Activated T-helper 1 cell treated with anti-CD3 and anti-CD28 coated beads, Interleukin-12 subunit alpha, Interleukin-12 subunit beta, Interleukin-2, Interleukin-4 antibody, amounts not matched to agents 30 ng/mL and 10 ng/mL and 1 ng/mL, durations not matched to agents 14 hours and 24 hours and 36 hours (primary cell): ENCODE data around the gene ABCG4. TPM values are rescaled to one million over a fixed set of nuclear protein-coding genes. Genes with fewer than 3 reads are reported as not detected.
"Not testable (repeated sequence)": the region's sequence is repeated elsewhere in the genome, so short reads cannot be mapped to it uniquely, and the experiment has no call there.

Source experiments
- DNase-seq: peaks from one replicate; pipeline ENCODE4 v3.0.0; 2021; ENCODE audit warnings: low spot score
- H3K27ac Mint-ChIP-seq: one replicate; pipeline ENCODE4 v1.8.0; 2021; ENCODE audit warnings: mild to moderate bottlenecking, mixed read lengths
- H3K27me3 Mint-ChIP-seq: one replicate; pipeline ENCODE4 v1.8.0; 2022; ENCODE audit warnings: mild to moderate bottlenecking, moderate library complexity, mixed read lengths; ENCODE audit not compliant: insufficient read depth
- H3K36me3 Mint-ChIP-seq: one replicate; pipeline ENCODE4 v1.8.0; 2021; ENCODE audit warnings: low read depth, mixed read lengths
- H3K4me1 Mint-ChIP-seq: one replicate; pipeline ENCODE4 v1.8.0; 2021; ENCODE audit warnings: low read depth, mixed read lengths
- H3K4me3 Mint-ChIP-seq: one replicate; pipeline ENCODE4 v1.8.0; 2021; ENCODE audit warnings: mild to moderate bottlenecking, moderate library complexity, mixed read lengths
- H3K9me3 Mint-ChIP-seq: one replicate; pipeline ENCODE4 v1.8.0; 2021; ENCODE audit warnings: mixed read lengths
- intact Hi-C: fragments of 100-400 bp; cut with micrococcal nuclease; formaldehyde crosslinking; loops from one replicate; pipeline ENCODE4 v1.15.1; 2024
- total RNA-seq: library from RNA; stranded (reverse); gene quantifications from 2 replicates; pipeline ENCODE4 v1.2.3, GENCODE V29; 2022

The ABCG4 gene
- total RNA-seq, 1 donor from 2014 or later: not detected

GRCh38 chr11:119195680-119196079 lies 46.8 kb downstream of the ABCG4 start:
- no peak overlapping the region for H3K4me3 Mint-ChIP-seq
- no peak overlapping the region for H3K27ac Mint-ChIP-seq
- H3K4me1 Mint-ChIP-seq: peaks cover 9% of the 10 kb centered on the region
- intact Hi-C loops: loop anchor here (2.0 to 5.0 kb wide), 4 partner anchors 89 to 288 kb away; partner anchors contain the start of gene HYOU1
- no peaks in the 10 kb centered on the region for H3K9me3 Mint-ChIP-seq
- peaks cover 3% of the 10 kb centered on the region for H3K27me3 Mint-ChIP-seq
- no peaks in the 10 kb centered on the region for H3K36me3 Mint-ChIP-seq
- no peak for DNase-seq

- H3K36me3 Mint-ChIP-seq: no peaks in the 10 kb centered on the region
- no peaks in the 10 kb centered on the region for H3K9me3 Mint-ChIP-seq
- intact Hi-C loops: loop anchor here (1.0 to 5.0 kb wide), 10 partner anchors 29 to 290 kb away; partner anchors contain the start of genes HINFP, HYOU1, NLRX1 and VPS11
- no peak overlapping the region for H3K27ac Mint-ChIP-seq
- H3K4me3 Mint-ChIP-seq: no peak overlapping the region
- H3K4me1 Mint-ChIP-seq: peaks cover 9% of the 10 kb centered on the region
- peak; percentile 60 for DNase-seq
- peaks cover 3% of the 10 kb centered on the region for H3K27me3 Mint-ChIP-seq
Observed at GRCh38 chr11:119196833-119197483, 48.1 kb downstream of the ABCG4 start.

- intact Hi-C loops: loop anchor here (5.0 kb wide), 1 partner anchor 292 kb away; no protein-coding TSS in a partner anchor
- Mint-ChIP-seq H3K9me3 (no peaks in the 10 kb centered on the region), H3K36me3 (no peaks in the 10 kb centered on the region), H3K4me1 (peaks cover 9% of the 10 kb centered on the region), H3K27ac (no peak overlapping the region), H3K4me3 (no peak overlapping the region), H3K27me3 (peaks cover under 1% of the 10 kb centered on the region)
- no peak for DNase-seq
Observed at GRCh38 chr11:119198925-119199324, 50.1 kb downstream of the ABCG4 start.

- H3K9me3 Mint-ChIP-seq, DNase-seq, H3K36me3 Mint-ChIP-seq, intact Hi-C loops, H3K27me3 Mint-ChIP-seq, H3K27ac Mint-ChIP-seq, H3K4me3 Mint-ChIP-seq: not testable (repeated sequence)
- peaks cover 20% of the 10 kb centered on the region for H3K4me1 Mint-ChIP-seq
Observed at GRCh38 chr11:119201236-119201635, 52.4 kb downstream of the ABCG4 start.

- Mint-ChIP-seq H3K27ac (no peak overlapping the region), H3K27me3 (no peaks in the 10 kb centered on the region), H3K36me3 (no peaks in the 10 kb centered on the region), H3K4me1 (peaks cover 13% of the 10 kb centered on the region), H3K4me3 (no peak overlapping the region), H3K9me3 (no peaks in the 10 kb centered on the region)
- intact Hi-C loops: no loop called here
- no peak for DNase-seq
Observed at GRCh38 chr11:119202554-119202953, 53.7 kb downstream of the ABCG4 start.

- Mint-ChIP-seq H3K4me3 (peak overlapping the region; percentile 37), H3K27me3 (no peaks in the 10 kb centered on the region), H3K27ac (peak overlapping the region; percentile 52), H3K4me1 (peaks cover 21% of the 10 kb centered on the region), H3K36me3 (no peaks in the 10 kb centered on the region), H3K9me3 (no peaks in the 10 kb centered on the region)
- intact Hi-C loops: loop anchor here (2.0 kb wide), 1 partner anchor 137 kb away; the partner anchor contains the start of gene VPS11
- no peak for DNase-seq
Observed at GRCh38 chr11:119204066-119204465, 55.2 kb downstream of the ABCG4 start.

- H3K4me3 Mint-ChIP-seq: peak overlapping the region; percentile 73
- H3K4me1 Mint-ChIP-seq: peaks cover 28% of the 10 kb centered on the region
- no peaks in the 10 kb centered on the region for H3K27me3 Mint-ChIP-seq
Observed at GRCh38 chr11:119205080-119205479, 56.2 kb downstream of the ABCG4 start.

GRCh38 chr11:119205574-119206510 lies 57.0 kb downstream of the ABCG4 start, which contains the start of gene CBL:
Gene CBL (plus strand): TSS chr11:119206339. CDS start chr11:119206418, 79 bp downstream.
- no peaks in the 10 kb centered on the region for H3K27me3 Mint-ChIP-seq

More at GRCh38 chr11:119205080-119205479, 56.2 kb downstream of the ABCG4 start:
- H3K36me3 Mint-ChIP-seq: no peaks in the 10 kb centered on the region
- intact Hi-C loops: loop anchor here (1.0 to 5.0 kb wide), 4 partner anchors 79 to 208 kb away; partner anchors contain the start of genes CENATAC, RPS25, TRAPPC4 and VPS11
- H3K27ac Mint-ChIP-seq: peak overlapping the region; percentile 34
- no peak for DNase-seq
- no peaks in the 10 kb centered on the region for H3K9me3 Mint-ChIP-seq

GRCh38 chr11:119206511-119207414 lies 57.9 kb downstream of the ABCG4 start:
- intact Hi-C loops: loop anchor here (1.0 to 5.0 kb wide), 8 partner anchors 16 to 209 kb away; partner anchors contain the start of genes CENATAC, NLRX1, RNF26 and RPS25
- H3K27me3 Mint-ChIP-seq: no peaks in the 10 kb centered on the region
- peak overlapping the region; percentile 97 for H3K27ac Mint-ChIP-seq
- H3K4me3 Mint-ChIP-seq: peak overlapping the region; percentile 98
- DNase-seq: peak; percentile 41
- no peaks in the 10 kb centered on the region for H3K9me3 Mint-ChIP-seq
- peaks cover 28% of the 10 kb centered on the region for H3K4me1 Mint-ChIP-seq
- H3K36me3 Mint-ChIP-seq: no peaks in the 10 kb centered on the region

More at GRCh38 chr11:119205574-119206510, 57.0 kb downstream of the ABCG4 start, which contains the start of gene CBL:
- Mint-ChIP-seq H3K36me3 (no peaks in the 10 kb centered on the region), H3K9me3 (no peaks in the 10 kb centered on the region), H3K4me3 (peak within 1 kb of the TSS; percentile 98), H3K4me1 (peaks cover 28% of the 10 kb centered on the region), H3K27ac (peak within 1 kb of the TSS; percentile 97)
- intact Hi-C loops: loop anchor here (1.0 to 5.0 kb wide), 9 partner anchors 17 to 209 kb away; partner anchors contain the start of genes CENATAC, NLRX1, RNF26 and RPS25
- DNase-seq: peak; percentile 89

- Mint-ChIP-seq H3K4me3 (peak overlapping the region; percentile 98), H3K9me3 (no peaks in the 10 kb centered on the region), H3K36me3 (no peaks in the 10 kb centered on the region), H3K27me3 (no peaks in the 10 kb centered on the region), H3K27ac (peak overlapping the region; percentile 97), H3K4me1 (peaks cover 28% of the 10 kb centered on the region)
- intact Hi-C loops: loop anchor here (1.0 to 5.0 kb wide), 5 partner anchors 15 to 210 kb away; partner anchors contain the start of genes CENATAC, NLRX1, RPS25 and TRAPPC4
- DNase-seq: no peak
Observed at GRCh38 chr11:119207415-119207960, 58.6 kb downstream of the ABCG4 start.

GRCh38 chr11:119209186-119209585 lies 60.3 kb downstream of the ABCG4 start:
- Mint-ChIP-seq H3K9me3 (no peaks in the 10 kb centered on the region), H3K4me3 (peak overlapping the region; percentile 27), H3K36me3 (no peaks in the 10 kb centered on the region), H3K27ac (no peak overlapping the region), H3K4me1 (peaks cover 33% of the 10 kb centered on the region), H3K27me3 (no peaks in the 10 kb centered on the region)
- intact Hi-C loops: loop anchor here (5.0 kb wide), 2 partner anchors 192 to 212 kb away; partner anchors contain the start of genes CENATAC, RPS25 and TRAPPC4
- DNase-seq: no peak
